Trophoblast cell (in vitro differentiated cells and primary cell): ENCODE measurements around the gene CPSF4L.

Experiments
- DNase-seq, 2 donors: peaks; one replicate each; pipeline ENCODE4 v3.0.0-alpha.2; 2016
- H2AFZ ChIP-seq: 2 replicates; pipeline ENCODE4 v1.6.1; 2013; ENCODE audit warnings: low read length, moderate library complexity, mild to moderate bottlenecking; ENCODE audit not compliant: insufficient read depth, poor library complexity
- H2AK5ac ChIP-seq: 2 replicates; pipeline ENCODE4 v1.6.1; 2013; ENCODE audit warnings: mild to moderate bottlenecking, low read length
- H2BK120ac ChIP-seq: 2 replicates; pipeline ENCODE4 v1.6.1; 2013; ENCODE audit warnings: low read length, mild to moderate bottlenecking, moderate library complexity; ENCODE audit not compliant: insufficient read depth, poor library complexity
- H2BK12ac ChIP-seq: 2 replicates; pipeline ENCODE4 v1.6.1; 2013; ENCODE audit warnings: mild to moderate bottlenecking, low read length, moderate library complexity
- H2BK5ac ChIP-seq: 2 replicates; pipeline ENCODE4 v1.6.1; 2013; ENCODE audit warnings: low read length, low read depth, moderate library complexity, mild to moderate bottlenecking; ENCODE audit not compliant: poor library complexity
- H3K14ac ChIP-seq: 2 replicates; pipeline ENCODE4 v1.6.1; 2013; ENCODE audit warnings: mild to moderate bottlenecking, low read length
- H3K18ac ChIP-seq: 2 replicates; pipeline ENCODE4 v1.6.1; 2013; ENCODE audit warnings: mild to moderate bottlenecking, low read length
- H3K23ac ChIP-seq: 2 replicates; pipeline ENCODE4 v1.6.1; 2013; ENCODE audit warnings: low read length
- H3K27ac ChIP-seq: 2 replicates; pipeline ENCODE4 v1.5.1; 2013; ENCODE audit warnings: low read depth, mild to moderate bottlenecking, inconsistent platforms, low read length, moderate library complexity
- H3K27me3 ChIP-seq: 2 replicates; pipeline ENCODE4 v1.6.1; 2013; ENCODE audit warnings: inconsistent platforms, mild to moderate bottlenecking, low read length, moderate library complexity; ENCODE audit not compliant: insufficient read depth
- H3K36me3 ChIP-seq, 2 experiments: 1 replicate in 1 of 2; 2 replicates in 1 of 2; pipeline ENCODE4 v1.6.1; 2013; ENCODE audit warnings: low read length in 2 of 2, mild to moderate bottlenecking in 2 of 2, moderate library complexity in 1 of 2; ENCODE audit not compliant: insufficient read depth in 2 of 2, control insufficient read depth in 1 of 2
- H3K4ac ChIP-seq: 2 replicates; pipeline ENCODE4 v1.6.1; 2013; ENCODE audit warnings: low read depth, mild to moderate bottlenecking, low read length, moderate library complexity
- H3K4me1 ChIP-seq, 2 experiments: 1 replicate in 1 of 2; 2 replicates in 1 of 2; pipeline ENCODE4 v1.6.1; 2013; ENCODE audit warnings: low read length in 2 of 2, mild to moderate bottlenecking in 2 of 2, moderate library complexity in 1 of 2; ENCODE audit not compliant: insufficient read depth in 2 of 2, control insufficient read depth in 1 of 2
- H3K4me2 ChIP-seq: 2 replicates; pipeline ENCODE4 v1.6.1; 2013; ENCODE audit warnings: inconsistent platforms, mild to moderate bottlenecking, low read length, moderate library complexity
- H3K4me3 ChIP-seq: 2 replicates; pipeline ENCODE4 v1.5.1; 2013; ENCODE audit warnings: mild to moderate bottlenecking, low read depth, low read length, inconsistent platforms
- H3K79me1 ChIP-seq: one replicate; pipeline ENCODE4 v1.6.1; 2013; ENCODE audit warnings: low read length
- H3K79me2 ChIP-seq: 2 replicates; pipeline ENCODE4 v1.6.1; 2013; ENCODE audit warnings: low read length, mild to moderate bottlenecking; ENCODE audit not compliant: control insufficient read depth, insufficient read depth, poor library complexity
- H3K9ac ChIP-seq: 2 replicates; pipeline ENCODE4 v1.6.1; 2013; ENCODE audit warnings: mild to moderate bottlenecking, low read length
- H3K9me3 ChIP-seq: 2 replicates; pipeline ENCODE4 v1.6.1; 2013; ENCODE audit warnings: low read depth, mild to moderate bottlenecking, control low read depth, inconsistent platforms, low read length; ENCODE audit not compliant: insufficient read depth
- H4K12ac ChIP-seq: 2 replicates; pipeline ENCODE4 v1.6.1; 2013; ENCODE audit warnings: low read depth, mild to moderate bottlenecking, low read length, moderate library complexity
- H4K8ac ChIP-seq: 2 replicates; pipeline ENCODE4 v1.6.1; 2013; ENCODE audit warnings: low read depth, mild to moderate bottlenecking, low read length, moderate library complexity
- H4K91ac ChIP-seq: one replicate; pipeline ENCODE4 v1.6.1; 2013; ENCODE audit warnings: low read depth, mild to moderate bottlenecking, low read length, moderate library complexity
- WGBS: extraction: QIAGEN DNeasy Blood & Tissue Kit; methylation state at CpG from one replicate; pipeline ENCODE4 v1.1.7; 2013; ENCODE audit warnings: missing lambda C conversion rate; ENCODE audit not compliant: insufficient read length, insufficient coverage; ENCODE audit errors: extremely low coverage; 5-methylcytosine and 5-hydroxymethylcytosine counted together

The CPSF4L gene

DNA sequence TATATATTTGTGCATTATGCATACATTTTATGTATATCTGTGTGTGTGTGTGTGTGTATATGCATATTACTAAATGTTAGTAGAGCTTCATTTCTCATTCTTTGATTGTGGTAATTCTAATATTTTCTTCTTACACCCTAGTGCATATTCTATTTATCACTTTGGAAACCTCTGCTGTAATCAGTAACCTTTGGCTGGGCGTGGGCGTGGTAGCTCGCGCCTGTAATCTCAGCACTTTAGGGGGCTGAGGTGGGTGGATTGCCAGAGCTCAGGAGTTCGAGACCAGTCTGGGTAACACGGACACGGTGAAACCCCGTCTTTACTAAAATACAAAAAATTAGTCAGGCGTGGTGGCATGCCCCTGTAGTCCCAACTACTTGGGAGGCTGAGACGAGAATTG lies 26.9 kb downstream of the CPSF4L start:
- Histone ChIP-seq H2AFZ (no peak overlapping the region), H4K12ac (no peak overlapping the region), H3K9ac (no peak overlapping the region), H3K23ac (no peak overlapping the region), H4K8ac (no peak overlapping the region), H3K18ac (no peak overlapping the region), H3K4me2 (no peak overlapping the region), H3K36me3 (peaks cover 13 to 18% of the 10 kb centered on the region in 2 experiments), H3K79me2 (peaks cover 21% of the 10 kb centered on the region), H2BK120ac (no peak overlapping the region), H2BK5ac (no peak overlapping the region), H3K79me1 (peaks cover 10% of the 10 kb centered on the region), H2AK5ac (no peak overlapping the region), H3K14ac (no peak overlapping the region), H3K4ac (no peak overlapping the region), H3K9me3 (no peaks in the 10 kb centered on the region), H3K4me1 (peaks cover 0 to 2% of the 10 kb centered on the region in 2 experiments), H3K4me3 (no peak overlapping the region), H2BK12ac (no peak overlapping the region), H3K27me3 (no peaks in the 10 kb centered on the region), H3K27ac (no peak overlapping the region), H4K91ac (no peak overlapping the region)
- no peak for DNase-seq
- no CpG with 5 or more reads among the region's 10 CpGs for WGBS

DNA sequence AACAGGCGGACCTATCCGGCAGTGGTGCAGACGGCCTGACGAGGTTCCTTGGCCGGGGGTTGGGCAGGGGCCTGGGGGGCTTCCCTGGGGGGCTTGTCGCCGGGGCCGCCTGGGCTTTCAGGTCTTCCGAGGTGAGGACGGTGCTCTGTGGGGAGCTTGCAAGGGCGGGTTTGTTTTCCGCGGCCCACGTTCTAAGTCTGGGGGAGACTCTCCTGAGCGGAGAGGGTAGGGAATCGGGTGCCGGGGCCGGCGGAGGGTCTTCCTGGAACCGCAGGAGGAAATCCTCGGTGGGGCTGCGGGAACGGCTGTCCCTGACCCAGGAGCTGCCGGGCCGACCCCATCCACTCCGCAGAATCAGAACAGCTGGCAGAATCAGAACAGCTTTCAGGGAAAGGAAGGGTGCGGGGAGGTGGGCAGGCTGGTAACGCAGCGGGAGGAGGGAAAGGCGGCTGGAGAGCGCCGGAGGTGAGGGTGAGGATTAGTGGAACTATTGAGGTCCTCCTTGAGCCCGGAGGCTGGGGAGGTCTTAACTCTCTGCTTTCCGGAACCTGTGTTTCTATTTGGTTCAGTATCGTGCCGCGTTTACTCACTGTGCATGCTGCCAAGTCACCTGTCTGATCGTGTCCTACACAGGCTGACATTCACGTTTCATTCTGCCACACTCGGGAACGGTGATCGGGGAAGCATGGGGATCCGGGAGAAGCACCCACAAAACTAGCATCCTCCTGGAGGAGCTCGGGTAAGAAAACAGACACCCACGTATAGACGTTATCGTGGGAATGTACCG lies 28.9 kb downstream of the CPSF4L start:
- no peak overlapping the region for H2BK12ac ChIP-seq
- H3K9ac ChIP-seq, result peak overlapping the region; percentile 96
- WGBS, result no CpG with 5 or more reads among the region's 48 CpGs
- peak overlapping the region; percentile 79 for H4K8ac ChIP-seq
- peak overlapping the region; percentile 78 for H3K18ac ChIP-seq
- no peak overlapping the region for H3K23ac ChIP-seq
- peaks cover 21% of the 10 kb centered on the region for H3K79me2 ChIP-seq
- DNase-seq, result peak in 1 of 2 donors; percentile 34
- peak overlapping the region; percentile 66 for H3K4ac ChIP-seq
- no peak overlapping the region for H2AK5ac ChIP-seq
- peaks cover 10% of the 10 kb centered on the region for H3K79me1 ChIP-seq
- H2BK120ac ChIP-seq, result peak overlapping the region; percentile 18
- peak overlapping the region; percentile 62 for H2BK5ac ChIP-seq
- H3K27ac ChIP-seq, result no peak overlapping the region
- no peaks in the 10 kb centered on the region for H3K27me3 ChIP-seq
- peak overlapping the region; percentile 72 for H3K14ac ChIP-seq
- peak overlapping the region; percentile 96 for H3K4me2 ChIP-seq
- H4K91ac ChIP-seq, result peak overlapping the region; percentile 65
- no peaks in the 10 kb centered on the region for H3K9me3 ChIP-seq
- peak overlapping the region; percentile 92 for H3K4me3 ChIP-seq
- peak overlapping the region; percentile 66 for H4K12ac ChIP-seq
- peaks cover 13 to 16% of the 10 kb centered on the region in 2 experiments for H3K36me3 ChIP-seq
- peaks cover 2% of the 10 kb centered on the region in 2 experiments for H3K4me1 ChIP-seq
- peak overlapping the region; percentile 71 for H2AFZ ChIP-seq

DNA sequence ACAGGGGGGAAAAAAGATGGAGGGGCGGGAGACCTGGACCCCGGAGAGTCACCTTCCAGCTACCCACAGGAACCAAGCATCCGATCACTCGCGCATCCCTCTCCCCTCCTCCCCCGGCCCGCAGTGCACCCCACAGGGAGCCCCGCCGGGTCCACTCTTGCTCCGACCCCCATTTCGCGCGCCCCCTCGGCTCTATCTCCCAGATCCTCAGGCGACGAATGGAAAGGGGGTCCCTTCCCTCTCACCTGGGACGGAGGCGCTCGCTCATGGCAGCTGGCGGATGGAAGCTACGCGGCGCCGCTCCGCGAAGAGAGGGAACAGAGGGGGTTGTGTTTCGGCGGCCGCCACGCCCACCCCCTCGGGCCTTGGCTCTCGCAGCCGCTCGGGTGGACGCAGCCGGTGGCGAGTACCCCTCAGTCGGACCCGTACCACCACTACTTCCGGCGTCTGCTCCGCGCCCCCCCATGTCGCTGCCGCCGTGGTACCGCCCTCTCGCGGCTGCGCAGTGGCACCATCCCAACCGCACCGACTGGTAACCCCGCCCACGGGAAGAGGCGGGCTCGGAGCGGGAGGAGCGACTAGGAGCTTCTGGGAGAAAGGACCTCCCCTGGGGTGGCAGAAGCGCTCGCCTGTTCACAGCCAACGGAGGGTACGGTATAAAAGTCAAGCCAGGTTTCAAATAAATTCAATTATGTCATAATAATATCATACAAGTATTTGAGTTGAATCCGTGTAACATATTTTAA lies 29.7 kb downstream of the CPSF4L start:
- H3K14ac ChIP-seq, result peak overlapping the region; percentile 58
- peak overlapping the region; percentile 79 for H4K12ac ChIP-seq
- H3K9me3 ChIP-seq, result no peaks in the 10 kb centered on the region
- peaks cover 10% of the 10 kb centered on the region for H3K79me1 ChIP-seq
- H4K8ac ChIP-seq, result peak overlapping the region; percentile 82
- peak overlapping the region; percentile 87 for H3K18ac ChIP-seq
- peak overlapping the region; percentile 75 for H4K91ac ChIP-seq
- peak overlapping the region; percentile 68 for H3K27ac ChIP-seq
- H2AFZ ChIP-seq, result peak overlapping the region; percentile 71
- H3K4ac ChIP-seq, result peak overlapping the region; percentile 87
- peak overlapping the region; percentile 91 for H3K9ac ChIP-seq
- H2BK12ac ChIP-seq, result peak overlapping the region; percentile 17
- H3K79me2 ChIP-seq, result peaks cover 21% of the 10 kb centered on the region
- H3K36me3 ChIP-seq, result peaks cover 10 to 11% of the 10 kb centered on the region in 2 experiments
- peaks cover 2% of the 10 kb centered on the region in 2 experiments for H3K4me1 ChIP-seq
- H3K27me3 ChIP-seq, result no peaks in the 10 kb centered on the region
- peak overlapping the region; percentile 59 for H2BK5ac ChIP-seq
- peak overlapping the region; percentile 95 for H3K4me3 ChIP-seq
- H2AK5ac ChIP-seq, result peak overlapping the region; percentile 45
- DNase-seq, result peak; percentile 92 to 97
- WGBS, result no CpG with 5 or more reads among the region's 63 CpGs
- peak overlapping the region; percentile 97 for H3K4me2 ChIP-seq
- no peak overlapping the region for H3K23ac ChIP-seq
- H2BK120ac ChIP-seq, result peak overlapping the region; percentile 39

DNA sequence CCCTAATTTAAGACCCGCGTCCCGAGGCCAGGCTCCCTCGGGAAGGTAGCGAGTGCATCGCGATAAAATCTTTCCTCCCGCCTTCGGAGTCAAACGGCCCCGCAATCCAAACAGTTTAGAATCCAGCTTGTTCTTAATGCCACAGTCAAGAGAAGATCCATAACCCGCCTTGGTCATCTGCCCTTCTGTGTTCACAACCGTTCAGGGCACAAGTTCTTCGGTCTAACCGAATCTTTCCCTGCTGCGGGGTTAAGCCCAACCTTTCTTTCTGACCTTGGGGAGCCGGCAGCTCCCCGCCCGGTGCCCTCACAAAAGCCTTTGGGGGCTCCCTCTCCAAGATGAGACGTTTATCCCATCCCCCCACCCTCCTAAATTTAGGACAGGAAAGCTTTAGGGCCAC lies 30.3 kb downstream of the CPSF4L start:
- Histone ChIP-seq H3K79me2 (peaks cover 21% of the 10 kb centered on the region), H3K79me1 (peaks cover 10% of the 10 kb centered on the region), H3K14ac (peak overlapping the region; percentile 45), H3K36me3 (peaks cover 5 to 6% of the 10 kb centered on the region in 2 experiments), H3K18ac (no peak overlapping the region), H3K27me3 (no peaks in the 10 kb centered on the region), H4K91ac (peak overlapping the region; percentile 75), H3K9ac (peak overlapping the region; percentile 91), H2AK5ac (no peak overlapping the region), H3K4ac (peak overlapping the region; percentile 87), H2BK120ac (peak overlapping the region; percentile 39), H4K12ac (peak overlapping the region; percentile 79), H3K4me2 (peak overlapping the region; percentile 97), H2BK5ac (peak overlapping the region; percentile 59), H3K4me1 (peaks cover 2% of the 10 kb centered on the region in 2 experiments), H2AFZ (peak overlapping the region; percentile 71), H3K9me3 (no peaks in the 10 kb centered on the region), H3K4me3 (peak overlapping the region; percentile 95), H4K8ac (peak overlapping the region; percentile 42), H2BK12ac (no peak overlapping the region), H3K27ac (peak overlapping the region; percentile 68), H3K23ac (no peak overlapping the region)
- peak in 1 of 2 donors; percentile 25 for DNase-seq
- no CpG with 5 or more reads among the region's 20 CpGs for WGBS
